EL (cell line): Measurements from ENCODE around the gene TMEM191C.
"Not testable (repeated sequence)": the region's sequence is repeated elsewhere in the genome, so short reads cannot be mapped to it uniquely, and the experiment has no call there.

Experiments used
- DNase-seq: peaks from one replicate; pipeline ENCODE4 v3.0.0-alpha.2; 2016

Gene TMEM191C

DNA sequence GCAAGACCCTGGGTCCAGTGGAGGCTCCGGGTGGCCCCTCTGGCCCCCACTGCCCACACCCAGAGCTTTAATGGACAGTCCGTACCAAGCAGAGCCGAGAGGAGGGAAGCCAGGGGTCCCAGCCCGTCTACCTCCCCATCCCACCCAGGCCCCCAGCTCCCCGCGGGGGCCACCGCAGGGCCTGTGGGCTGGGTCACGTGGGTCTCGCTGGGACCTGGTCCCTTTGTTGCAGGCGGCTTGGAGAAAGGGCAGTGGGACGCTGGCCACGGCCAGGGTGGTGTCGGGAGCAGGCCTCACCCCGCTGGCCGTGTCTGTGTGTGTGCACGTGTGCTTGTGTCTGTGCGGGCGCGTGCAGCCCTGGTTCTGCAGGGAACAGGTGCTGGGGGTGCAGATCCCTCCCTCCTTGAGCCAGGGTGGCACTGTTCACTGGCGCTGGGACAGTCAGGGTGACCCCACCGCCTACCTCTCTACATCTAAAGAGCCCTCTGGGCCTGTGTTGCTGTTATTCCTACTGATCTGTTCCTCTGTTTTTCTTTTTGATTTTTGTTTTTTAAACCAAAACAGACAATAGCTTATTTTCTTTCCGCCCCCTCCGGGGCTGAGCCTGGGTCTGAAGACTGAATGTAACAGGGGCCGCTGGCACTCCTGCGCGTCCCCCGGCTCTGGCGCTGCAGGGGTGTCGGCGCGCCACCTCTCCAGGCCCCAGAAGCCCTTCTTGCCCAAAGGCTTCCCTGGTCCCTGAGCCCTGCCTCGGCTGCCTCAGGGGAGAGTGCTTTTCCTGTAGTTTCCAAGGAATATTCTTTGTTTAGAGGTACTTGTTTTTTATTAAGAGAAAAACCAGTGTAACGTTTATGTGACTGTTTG lies 20.1 kb upstream of the TMEM191C start:
- no peak for DNase-seq

DNA sequence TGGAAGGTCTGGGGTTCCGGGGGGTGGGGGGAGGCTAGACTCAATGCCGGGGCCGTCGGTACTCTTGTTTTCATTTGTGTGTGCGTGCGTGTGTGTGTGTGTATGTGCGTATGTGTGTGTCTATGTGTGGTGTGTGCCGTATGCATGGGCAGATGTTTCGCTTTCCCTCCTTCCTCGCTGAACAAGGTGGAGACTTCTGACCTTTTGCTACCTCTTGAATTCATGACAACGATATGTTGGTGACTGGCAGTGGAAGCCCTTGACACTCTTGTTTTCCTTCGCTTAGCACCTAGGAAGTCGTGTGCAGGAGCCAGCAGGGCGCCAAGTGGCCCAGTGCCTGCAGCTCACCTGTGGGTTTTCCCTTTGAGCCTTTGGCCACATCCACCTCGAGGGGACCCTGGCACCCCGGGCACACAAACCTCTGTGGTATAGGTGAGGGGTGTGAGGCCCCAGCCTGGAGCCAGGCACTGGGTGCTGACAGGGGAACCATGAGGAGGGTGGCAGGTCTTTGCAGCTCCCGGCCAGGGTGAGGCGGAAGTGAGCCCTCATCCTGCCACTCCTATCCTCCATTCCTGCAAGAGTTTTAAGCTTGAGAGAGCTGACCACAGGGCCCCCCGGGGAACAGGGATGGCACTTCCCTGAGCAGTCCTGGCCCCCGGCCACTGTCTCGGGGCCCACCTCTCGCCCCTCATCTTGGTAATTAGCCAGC lies 19.3 kb upstream of the TMEM191C start:
- no peak for DNase-seq

DNA sequence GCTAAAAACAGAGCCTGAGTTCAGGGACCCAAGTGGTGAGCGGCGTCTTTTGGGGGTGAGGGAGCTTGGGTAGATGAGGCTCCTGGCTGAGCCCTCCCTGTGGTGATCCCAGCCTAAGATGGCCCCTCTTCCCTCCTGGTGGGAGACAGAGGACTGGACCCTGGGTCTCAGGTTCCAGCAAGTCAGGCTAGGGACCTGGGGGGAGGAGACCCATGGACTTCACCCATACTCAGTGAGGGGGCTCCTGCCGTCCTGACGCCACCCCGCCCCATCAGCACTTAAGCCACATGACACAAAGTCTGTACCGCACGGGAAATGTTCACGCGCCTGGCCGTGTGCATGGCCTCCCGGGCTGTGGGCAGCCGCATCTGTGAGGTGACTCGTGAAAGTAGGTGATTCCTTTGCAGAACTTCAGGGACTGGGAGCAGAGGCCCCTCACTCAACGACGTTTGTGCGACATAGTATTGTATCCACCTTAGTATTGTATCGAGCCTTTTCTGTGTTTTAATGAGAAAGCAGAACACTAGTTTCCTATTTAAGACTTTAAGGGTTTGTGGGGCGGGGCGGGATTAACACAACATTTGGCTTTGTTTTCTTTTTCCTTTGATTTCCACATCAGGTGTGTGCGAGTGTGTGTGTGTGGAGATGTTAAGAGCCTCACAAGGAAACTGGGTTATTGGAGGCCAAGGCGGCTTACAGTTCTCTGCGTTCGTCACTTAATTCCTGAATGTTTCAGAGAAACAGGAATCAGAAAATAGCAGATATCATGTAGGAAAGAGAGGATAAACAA lies 18.4 kb upstream of the TMEM191C start:
- DNase-seq = no peak

- DNase-seq = no peak
Measured at GRCh38 chr22:21449531-21450319, 17.5 kb upstream of the TMEM191C start.

- no peak for DNase-seq
Measured at GRCh38 chr22:21450320-21450831, 16.8 kb upstream of the TMEM191C start.

DNA sequence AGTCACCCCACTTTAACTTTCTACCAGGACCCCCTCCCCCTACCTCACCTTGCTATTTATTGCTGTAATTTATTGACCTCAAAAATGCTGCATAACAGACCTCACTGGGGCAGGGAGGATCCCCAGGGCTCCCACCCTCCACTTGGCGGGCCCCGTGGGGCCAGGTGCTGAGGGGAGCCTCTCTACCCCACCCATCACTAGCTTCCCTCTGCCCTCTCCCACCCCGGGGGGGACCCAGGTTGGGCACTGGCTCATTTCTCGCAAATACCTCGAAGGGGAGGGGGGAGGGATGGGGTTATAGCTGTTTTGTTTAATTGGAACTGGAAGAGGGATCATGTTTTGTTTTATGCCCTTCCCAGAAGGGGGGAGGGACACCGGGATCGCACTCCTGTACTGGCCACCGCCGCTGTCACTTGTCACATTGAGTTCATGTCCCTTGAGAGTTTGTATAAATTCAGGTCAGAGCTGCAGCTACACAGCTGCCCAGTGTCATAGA lies 16.3 kb upstream of the TMEM191C start:
- no peak for DNase-seq

- no peak for DNase-seq
Measured at GRCh38 chr22:21451545-21452520, 15.4 kb upstream of the TMEM191C start.

- not testable (repeated sequence) for DNase-seq
Measured at GRCh38 chr22:21452666-21453065, 14.5 kb upstream of the TMEM191C start.

DNA sequence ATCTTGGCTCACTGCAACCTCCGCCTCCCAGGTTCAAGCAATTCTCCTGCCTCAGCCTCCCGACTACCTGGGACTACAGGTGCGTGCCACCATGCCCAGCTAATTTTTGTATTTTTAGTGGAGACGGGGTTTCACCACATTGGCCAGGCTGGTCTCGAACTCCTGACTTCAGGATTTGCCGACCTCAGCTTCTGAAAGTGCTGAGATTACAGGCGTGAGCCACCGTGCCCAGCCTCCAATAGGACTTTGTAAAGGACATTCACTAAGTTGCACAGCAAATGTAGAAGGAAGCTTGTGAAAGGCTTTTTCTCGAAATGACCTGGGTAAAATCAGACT lies 12.2 kb upstream of the TMEM191C start:
- not testable (repeated sequence) for DNase-seq

DNA sequence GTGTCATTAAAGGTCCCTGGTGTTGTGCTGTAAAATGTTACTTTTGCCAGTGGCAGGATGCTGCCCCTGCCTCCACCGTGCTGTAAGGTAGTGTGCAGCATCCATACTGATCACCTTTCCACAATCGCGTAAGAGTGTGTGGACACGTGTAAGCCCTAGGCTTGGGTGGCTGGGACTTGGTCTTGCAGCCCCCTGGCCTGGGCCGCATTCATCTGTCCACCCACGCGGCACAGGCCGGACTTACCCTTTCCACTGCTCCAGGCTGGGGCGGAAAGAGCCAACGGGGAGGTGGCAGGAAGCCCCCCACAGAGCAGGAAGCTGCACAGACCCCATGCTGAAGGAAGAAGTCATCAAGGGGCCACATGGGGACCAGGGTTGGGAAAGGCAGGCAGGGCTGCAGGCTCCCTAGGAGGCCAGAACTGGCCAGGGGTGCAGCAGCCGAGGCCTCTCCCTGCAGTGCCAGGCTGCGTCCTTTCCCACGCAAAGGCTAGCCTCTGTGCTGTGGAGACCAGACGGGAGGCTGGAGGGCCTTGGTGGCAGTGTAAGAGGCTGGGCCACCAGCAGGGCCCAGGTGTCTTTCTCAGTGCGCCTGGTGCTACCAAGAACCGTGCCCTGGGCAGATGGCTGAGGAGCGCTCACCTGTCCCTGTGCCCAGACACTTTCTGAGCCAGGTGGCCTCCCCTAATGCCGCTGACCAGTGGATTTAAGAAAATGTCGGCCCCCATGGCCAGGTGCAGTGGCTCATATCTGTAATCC lies 11.7 kb upstream of the TMEM191C start:
- DNase-seq = no peak

- DNase-seq = peak; percentile 30
Measured at GRCh38 chr22:21457023-21457787, 10.0 kb upstream of the TMEM191C start.

GRCh38 chr22:21462672-21463071 lies 4.5 kb upstream of the TMEM191C start:
- DNase-seq = not testable (repeated sequence)

DNA sequence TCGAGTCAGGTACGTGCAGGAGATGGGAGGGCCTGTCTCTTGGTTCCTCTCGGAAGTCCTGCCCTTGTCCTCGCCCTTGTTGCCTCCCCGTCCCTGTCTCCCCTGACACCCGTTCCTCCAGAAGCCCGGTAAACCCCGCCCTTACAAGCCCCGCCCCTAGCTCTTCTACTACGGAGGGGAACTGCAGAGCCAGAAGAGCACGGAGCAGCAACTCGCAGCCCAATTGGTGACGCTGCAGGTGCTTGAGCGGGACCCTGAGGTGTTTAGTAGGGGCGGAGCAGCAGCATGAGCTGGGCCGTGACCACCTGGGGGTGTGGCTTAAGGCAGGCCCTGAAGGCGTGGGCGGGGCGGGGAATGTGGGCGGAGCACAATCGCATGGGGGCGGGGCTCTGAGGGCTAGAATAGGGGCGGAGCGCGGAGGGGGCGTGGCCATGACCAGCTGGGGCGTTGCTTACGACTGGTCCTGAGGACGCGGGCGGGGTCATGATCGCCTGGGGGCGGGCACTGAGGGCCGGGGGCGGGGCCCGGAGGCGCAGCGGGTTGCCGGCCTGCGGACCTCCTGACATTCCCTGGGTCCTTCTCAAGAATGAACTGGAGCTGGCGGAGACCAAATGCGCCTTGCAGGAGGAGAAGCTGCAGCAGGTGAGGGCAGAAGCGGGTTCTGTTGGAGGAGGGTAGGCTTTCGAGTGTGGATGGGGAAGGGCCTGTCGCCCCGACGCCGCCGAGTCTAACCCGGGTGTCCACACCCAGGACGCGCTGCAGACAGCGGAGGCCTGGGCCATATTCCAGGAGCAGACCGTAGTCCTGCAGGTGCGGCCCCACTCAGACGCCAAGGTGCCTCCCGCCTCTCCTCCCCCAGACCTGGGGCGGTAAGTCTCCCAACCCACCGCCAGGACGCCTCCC lies 1.3 kb downstream of the TMEM191C start:
- peak; percentile 90 for DNase-seq

GRCh38 chr22:21469097-21469994 lies 2.2 kb downstream of the TMEM191C start:
- not testable (repeated sequence) for DNase-seq

GRCh38 chr22:21472984-21473383 lies 5.8 kb downstream of the TMEM191C start:
- DNase-seq = not testable (repeated sequence)

- not testable (repeated sequence) for DNase-seq
Measured at GRCh38 chr22:21473664-21474063, 6.5 kb downstream of the TMEM191C start.

GRCh38 chr22:21484039-21484438 lies 16.9 kb downstream of the TMEM191C start:
- DNase-seq = not testable (repeated sequence)
